CD4-positive, alpha-beta T cell treated with Interleukin-6 for 4 hours (primary cell): Measurements from ENCODE around the gene COL8A2.

Experiments
- DNase-seq: peaks from one replicate; pipeline ENCODE4 v3.0.0-alpha.2; 2020; ENCODE audit warnings: mixed read lengths

COL8A2 gene

DNA sequence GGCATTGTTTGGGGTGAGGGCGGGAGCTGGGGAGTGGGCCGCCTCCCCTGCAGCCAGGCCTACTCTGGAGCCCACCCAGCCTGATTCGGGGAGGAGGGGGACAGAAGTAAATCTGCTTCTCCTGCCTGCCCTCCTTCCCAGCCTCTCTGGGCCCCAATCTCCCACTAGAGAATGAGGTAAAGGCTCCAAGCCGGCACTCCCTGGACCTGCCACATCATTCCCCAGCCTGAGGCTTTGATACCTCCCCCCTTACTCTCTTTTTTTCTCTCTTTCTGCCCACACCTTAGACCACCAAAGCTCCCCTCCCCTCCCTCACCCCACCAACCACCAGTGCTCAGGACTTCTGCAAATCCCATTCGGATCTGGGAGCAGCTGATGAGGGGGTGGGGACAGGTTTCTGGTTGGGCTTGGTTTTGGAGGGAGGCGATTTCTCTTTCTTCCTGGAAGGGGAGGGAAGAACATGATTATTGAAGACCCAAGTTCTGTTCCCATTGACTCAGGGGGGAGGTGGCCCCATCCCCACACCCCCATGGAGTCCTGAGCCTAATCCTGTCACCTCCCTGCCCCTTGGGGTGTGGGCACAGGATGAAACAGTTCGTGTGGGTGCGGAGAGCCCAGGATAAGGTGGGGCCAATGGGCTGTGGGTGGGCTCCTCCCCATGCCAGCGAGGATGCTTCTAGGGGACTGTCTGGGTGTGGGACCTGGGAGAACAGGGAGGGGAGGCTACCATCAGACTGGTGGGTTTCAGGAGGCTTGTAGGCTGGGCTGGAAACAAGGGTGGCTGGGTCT, 32.3 kb upstream of the COL8A2 start:
- no peak for DNase-seq

DNA sequence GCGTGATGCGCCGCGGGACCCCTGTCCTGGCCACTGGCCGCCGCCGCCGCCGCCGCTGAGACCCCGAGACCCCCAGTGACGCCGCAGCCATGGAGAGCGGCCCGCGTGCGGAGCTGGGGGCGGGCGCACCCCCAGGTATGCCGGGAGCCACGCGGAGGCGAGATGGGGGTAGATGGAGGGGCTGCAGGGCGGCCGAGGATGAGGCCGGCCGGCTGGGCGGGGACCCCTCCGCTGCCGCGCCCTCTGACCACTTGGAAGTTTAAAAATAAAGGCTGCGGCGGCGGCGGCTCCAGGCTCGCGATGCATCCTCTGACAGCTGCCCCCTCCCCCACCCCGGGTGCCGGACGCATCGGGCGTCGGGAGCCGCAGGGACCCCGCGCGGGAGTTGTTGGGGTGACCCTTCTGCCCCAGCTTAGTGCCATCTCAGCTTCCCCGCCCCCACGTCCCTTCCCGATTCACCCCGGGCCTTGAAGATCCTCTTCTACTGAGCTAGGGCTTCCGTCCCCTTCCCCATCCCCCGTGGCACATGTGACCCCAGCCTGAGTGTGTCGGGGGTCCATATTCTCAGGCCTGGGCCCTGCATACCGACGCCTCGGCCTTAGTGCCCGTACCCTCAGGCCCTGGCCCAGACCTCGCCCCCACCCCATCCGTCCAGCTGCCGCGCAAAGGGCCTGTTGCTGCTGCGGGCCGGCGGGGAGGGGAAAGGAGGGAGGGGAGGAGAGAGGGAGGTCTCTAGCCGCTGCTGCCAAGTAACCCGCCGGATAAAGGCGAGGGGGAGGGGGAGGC, 31.5 kb upstream of the COL8A2 start:
- peak; percentile 78 for DNase-seq

DNA sequence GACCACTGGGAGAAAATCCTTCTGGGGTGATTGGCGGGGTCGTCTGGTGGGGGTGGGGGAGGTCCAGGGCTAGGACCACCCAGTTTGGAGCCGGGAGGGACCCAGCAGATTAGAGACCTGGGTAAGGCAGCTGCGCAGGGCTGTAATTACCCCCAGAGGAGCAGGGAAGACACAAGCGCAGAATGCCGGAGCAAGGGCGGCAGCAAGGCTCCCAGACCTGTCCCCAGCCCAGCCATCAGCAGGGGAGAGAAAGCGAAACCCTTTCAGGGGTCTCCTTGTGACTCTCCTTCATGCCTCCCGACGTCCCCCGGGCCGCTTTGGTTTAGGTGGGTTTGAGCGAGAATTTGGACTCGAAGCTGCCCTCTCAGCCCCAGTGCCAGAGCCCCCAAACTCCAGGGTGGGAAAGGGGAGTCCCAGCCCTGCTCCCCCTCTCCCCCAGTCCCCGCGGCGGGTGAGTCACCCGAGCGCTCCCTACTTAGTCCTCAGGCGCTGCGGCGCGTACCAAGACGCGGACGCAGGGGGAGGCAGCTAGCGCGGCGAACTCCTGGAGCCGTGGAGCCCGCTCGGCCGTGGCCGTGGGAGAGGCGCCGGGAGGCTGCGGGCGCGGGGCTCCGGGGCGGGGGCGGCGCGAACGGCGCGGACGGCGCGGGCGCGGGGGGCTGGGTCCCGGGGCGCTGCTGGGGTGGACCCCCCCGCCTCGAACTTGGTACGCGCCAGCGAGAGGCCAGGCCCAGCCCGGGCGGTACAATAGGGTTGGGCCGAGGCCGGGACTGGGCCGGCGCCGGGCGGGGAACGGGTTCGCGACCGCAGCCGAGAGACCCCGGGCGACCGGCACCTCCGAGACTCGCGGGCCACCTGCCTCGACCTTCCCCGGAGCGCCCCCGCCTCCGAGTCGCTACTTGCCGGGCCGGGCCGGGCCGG, 30.6 kb upstream of the COL8A2 start, which contains the start of gene MAP7D1:
MAP7D1 (plus strand) TSS at position 753 of the 921 bp plus-strand sequence. CDS start 258 bp downstream, outside the sequence.
- peak; percentile 90 for DNase-seq

DNA sequence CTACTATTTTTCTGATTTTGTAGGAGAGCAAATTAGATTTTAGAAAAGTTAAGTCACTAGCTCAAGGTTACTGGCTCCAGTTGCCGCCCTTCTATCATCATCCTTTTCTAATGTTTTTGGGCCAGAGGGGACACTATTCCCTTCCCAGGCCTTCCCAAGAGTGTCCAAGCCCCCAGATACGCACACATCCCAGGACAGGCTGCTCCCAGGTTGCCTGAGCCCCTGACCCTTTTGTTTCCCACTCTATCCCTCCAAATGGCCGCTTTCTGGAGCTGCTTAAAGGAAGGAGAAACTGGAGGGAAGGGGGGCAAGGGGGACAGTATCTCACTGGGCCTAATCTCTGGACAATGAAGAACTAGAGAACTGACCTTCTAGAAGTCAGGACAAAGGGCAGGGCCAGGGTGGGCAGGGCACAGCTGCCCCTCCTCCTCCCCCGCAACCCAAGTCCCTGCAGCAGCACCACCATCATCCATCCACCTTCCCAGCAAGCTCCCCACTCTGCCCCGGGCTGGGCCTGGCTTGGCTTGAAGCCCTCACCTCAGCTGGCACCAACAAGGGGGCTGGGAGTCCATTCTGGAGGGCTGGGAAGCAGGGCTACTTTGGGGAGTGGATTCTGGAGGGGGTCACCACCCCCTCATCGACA, 29.9 kb upstream of the COL8A2 start:
- peak; percentile 26 for DNase-seq

DNA sequence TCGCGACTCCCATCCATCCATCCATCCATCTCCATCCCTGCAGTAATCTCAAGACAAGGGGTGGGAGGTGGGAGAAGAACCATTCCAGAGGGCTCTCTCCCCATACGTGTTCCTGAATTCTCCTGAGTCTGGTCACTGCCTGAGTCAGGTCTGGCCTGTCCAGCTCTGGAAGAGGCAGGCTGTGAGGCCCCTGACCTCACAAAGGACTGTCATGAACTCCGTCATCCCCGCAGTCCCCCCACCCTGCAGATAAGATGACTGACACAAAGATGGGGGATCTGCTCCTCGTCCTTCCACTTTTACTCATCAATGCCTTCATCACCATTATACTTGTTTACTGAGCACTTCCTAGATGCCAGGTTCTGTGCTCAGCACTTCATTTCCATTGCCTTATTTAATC, 29.3 kb upstream of the COL8A2 start:
- DNase-seq: no peak

DNA sequence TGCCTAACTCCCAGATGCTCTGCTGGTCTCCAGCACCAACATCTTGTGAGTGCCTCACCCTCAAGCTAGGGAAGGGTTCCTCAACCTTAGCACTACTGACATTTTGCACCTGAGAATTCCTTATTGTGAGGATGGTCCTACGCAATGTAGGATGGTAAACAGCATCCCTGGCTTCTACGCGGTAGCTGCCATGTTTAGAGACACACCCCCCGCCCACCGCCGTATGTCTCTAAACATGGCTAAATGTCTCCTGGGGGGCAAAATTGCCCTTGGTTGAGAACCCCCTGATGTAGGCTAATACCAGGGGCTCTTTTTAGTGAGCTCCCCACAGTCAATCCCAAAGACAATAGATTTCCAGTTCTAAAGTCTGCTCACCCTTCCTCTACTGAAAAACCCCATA, 28.5 kb upstream of the COL8A2 start:
- DNase-seq: no peak

DNA sequence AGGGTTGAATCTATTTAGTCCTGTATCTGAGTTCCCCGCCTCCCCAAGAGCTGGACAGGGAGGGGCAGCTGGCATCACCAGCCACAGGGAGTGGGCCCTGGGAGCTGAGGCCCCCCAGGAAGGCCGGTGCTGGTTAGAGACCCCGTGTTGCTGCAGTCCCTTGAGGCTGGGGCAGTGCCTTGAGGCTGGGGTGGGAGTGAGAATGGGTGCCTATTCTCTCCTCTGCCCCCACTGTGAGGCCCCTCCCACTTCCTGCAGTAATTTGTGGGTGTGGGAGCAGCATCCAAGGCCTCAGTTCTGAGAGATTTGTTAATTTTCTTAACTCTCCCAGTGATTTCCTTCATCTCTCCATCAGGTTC, 26.8 kb upstream of the COL8A2 start:
- peak; percentile 77 for DNase-seq

DNA sequence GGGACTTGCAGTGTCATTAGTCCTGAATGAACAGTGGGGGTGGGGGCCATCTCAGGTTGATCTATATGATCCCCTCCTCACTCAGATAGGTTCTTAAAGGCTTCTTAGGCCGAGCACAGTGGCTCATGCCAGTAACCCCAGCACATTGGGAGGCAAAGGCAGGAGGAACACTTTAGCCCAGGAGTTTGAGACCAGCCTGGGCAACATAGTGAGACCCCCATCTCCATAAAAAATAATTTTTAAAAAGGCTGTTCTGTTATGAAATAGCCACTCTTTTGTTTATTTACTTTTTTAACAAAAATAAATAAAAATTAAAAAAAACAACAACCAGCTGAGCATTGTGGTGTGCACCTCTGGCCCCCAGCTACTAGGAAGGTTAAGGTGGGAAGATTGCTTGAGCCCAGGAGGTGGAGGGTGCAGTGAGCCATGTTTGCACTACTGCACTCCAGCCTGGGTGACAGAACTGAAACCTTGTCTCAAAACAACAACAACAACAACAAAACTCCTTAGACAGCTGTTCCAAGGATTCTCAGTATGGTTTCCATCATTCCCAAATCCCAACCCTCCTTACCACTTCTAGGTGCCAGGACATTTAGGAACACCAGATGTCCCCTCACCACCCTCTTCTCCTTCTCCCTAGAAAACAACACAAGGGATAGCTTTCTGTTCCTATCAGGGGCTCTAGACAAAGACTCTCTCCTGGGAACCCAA, 26.3 kb upstream of the COL8A2 start:
- no peak for DNase-seq

DNA sequence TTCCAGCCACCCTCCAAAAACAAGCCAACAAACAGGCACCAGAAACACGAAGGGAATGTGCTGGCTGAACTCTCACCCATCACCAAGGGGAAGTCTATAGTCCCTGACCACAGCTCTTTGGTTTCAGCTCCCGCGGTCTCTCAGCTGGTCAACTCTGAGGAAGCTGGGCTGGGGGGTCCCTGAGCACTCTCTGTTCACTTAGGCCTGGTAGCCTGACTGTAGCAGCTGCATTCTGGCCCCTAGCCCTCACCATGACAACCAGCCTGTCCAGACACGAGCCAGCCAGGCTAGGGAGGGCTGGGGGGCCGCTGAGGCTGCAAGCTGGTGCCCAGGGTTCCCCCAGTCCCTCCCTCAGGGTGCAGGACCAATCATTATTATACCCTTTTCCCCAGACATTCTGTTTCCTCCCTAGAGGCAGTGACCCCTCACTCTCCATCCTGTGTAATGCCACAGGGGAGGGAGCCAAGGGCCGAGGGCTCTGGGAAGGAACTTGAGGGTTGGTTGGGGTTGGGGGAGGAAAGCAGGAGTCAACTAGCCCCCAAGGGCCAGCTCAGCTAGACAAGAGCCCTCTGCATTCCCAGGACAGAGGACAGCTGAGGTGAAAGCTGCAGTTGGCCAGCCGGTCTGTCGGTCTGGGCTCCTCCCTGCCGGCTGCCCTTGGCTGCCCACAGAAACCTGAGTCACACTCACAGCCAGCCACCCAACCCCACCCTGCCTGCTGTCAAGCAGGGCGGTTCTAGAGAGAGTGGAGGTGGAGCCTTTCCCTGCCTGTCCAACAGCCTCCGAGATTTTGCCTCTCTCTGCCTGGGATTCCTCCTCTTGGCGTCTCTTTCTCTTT, 25.5 kb upstream of the COL8A2 start:
- peak; percentile 79 for DNase-seq

DNA sequence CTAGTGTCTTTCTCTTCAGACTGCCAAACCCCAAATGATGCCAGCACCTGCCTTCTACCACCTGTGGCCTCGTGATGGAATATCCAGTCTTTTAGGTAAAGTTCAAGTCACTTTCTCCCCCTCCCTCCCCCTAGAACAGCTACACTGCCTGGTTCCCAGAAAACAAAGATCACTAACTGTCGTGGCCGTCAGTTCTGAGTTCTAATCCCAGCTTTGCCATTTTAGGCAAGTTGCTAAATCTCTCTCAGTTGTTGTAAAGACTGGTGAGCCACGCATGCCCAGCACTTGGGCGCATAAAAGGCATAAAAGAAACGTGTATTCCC, 24.9 kb upstream of the COL8A2 start:
- no peak for DNase-seq

DNA sequence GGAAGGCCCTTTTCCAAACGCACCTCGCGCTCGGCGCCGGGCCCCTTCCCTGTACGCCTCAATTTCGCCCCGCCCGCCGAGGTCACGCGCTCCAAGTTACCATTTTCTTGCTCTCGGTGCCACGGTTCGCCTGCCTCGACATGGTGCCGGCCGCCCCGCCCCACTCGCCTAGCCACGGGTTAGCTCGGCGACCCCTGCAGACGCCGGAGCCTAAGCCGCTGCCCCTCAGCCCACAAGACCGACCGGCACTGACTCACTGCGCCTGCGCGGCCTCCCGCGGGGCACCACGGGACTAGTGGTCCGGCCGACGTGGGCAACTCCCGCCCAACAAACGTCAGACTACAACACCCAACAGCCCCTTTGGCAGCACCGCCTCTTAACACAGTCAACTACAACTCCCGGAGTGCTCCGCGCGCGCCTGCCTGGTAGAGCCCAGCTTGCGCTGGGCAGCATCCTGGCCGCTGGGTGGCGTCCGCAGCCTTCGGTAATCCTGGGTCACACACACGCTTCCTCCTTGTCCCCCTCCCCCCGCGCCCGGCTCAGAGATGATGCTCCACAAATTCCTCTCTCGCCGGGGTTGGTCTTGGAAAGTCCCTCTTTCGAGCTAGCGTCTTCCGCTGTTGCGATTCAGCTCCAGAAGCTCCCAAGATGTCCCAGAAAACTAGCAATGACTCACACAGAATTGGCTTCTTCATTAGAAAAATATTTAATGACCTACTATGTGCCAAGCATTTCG, 24.4 kb upstream of the COL8A2 start, which contains the start of gene TRAPPC3:
TRAPPC3 (minus strand) TSS at position 250 of the 736 bp plus-strand sequence; CDS start at position 142, 108 bp downstream.
- DNase-seq: peak; percentile 100

DNA sequence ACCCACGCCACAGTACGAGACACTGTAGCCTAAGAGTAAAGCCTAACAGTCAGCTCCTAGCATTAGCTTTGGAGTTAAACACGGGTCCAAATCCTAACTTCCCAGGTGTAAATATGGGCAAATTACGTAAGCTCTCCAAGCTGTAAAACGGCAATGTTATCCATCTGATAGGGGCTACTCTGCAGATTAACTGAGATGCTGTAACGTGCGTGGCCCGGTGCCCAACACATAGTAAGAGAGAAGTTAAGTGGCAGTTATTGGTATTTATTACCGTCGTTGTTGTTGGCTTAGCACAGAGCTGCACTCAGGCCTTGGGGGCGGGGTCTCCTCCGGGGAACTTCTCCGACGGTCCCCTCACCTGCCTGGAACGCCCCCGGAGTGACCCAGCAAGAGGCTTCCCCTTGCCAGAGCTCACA, 23.8 kb upstream of the COL8A2 start:
- no peak for DNase-seq

DNA sequence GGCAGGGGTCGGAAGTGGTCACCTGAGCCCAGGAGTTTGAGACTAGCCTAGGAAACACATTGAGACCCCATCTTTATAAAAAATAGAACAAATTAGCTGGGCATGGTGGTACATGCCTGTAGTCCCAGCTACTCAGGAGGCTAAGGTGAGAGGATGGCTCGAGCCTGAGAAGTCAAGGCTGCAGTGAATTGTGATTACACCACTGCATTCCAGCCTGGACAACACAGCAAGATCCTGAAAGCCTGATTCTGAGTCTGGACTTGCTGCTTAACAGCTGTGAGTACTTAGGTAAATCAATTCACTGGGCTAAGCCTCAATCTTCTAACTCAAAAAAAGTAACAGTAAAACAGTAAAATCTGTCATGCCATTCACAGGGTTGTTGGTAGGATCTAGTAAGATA, 19.4 kb upstream of the COL8A2 start:
- no peak for DNase-seq

DNA sequence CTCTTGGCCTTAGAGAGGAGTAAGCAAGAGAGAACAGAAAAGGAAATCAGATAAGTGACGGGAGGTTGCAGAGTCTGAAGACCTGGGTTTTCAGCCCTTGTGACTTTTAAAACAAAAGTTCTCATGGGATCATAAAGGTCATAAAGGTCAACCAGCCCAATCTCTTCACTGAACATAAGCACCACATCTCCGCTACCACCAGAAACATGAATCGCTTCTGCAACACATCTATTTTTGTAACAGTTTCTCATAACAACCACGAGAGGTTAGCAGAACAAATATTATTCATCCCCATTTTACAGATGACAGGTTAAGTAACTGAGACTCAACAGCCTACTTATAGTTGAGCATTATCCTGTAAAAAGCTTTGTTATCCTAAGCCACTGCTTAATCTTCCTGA, 18.4 kb upstream of the COL8A2 start:
- no peak for DNase-seq

DNA sequence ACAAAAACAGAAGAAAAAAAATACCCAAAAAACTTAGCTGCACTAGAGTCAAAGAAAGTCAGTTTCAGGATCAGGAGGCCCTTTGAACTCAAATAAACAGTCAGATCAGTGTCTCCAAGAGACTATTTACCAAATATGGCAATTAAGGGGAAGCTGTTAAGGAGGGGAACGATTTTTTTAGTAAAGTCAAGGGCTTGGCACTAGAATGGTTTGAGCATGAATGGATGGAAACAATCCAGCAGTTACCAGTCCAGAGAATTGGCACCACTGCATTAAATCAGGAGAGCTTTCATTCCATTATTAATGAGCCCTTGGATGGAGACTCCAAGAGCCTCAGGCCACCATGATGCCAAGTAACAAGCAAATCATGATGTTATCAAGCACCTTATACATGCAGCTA, 17.1 kb upstream of the COL8A2 start:
- DNase-seq: no peak

DNA sequence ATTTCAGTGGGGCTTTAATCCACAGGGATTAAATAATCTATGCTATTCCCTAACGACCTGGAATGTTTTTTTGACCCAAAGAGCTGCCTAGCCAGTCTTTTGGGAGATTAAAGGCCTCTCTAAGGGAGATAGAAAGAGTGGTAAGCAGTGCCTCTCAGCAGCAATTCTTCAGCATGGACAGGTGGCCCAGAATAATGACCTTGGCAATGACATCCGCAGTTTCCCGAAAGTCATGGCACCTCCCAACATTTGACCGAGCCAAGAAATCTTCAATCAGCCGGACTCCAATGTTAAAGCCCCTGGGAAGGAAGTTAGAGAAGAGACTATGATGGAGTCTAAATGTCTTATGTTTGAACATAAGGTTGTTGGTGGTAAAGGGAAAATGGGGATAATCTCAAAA, 14.5 kb upstream of the COL8A2 start:
- no peak for DNase-seq

DNA sequence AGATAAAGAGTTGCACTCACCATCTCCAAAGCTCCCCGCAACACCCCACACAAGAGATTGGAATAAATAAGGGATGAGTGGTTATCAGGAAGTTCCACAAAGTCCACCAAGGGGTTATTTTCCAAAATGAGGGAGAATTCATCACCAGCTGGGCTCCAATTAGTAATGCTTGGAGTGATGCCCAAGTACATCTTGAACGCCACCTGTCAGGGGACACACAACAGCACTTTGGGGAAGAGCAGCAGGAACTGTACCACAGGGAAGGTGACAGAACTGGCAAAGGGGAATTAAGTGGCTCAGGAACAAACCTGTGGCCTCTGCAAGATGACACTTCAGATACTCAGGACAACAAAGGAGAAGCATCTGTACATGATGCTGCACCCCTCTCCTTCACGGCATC, 12.8 kb upstream of the COL8A2 start:
- DNase-seq: no peak

DNA sequence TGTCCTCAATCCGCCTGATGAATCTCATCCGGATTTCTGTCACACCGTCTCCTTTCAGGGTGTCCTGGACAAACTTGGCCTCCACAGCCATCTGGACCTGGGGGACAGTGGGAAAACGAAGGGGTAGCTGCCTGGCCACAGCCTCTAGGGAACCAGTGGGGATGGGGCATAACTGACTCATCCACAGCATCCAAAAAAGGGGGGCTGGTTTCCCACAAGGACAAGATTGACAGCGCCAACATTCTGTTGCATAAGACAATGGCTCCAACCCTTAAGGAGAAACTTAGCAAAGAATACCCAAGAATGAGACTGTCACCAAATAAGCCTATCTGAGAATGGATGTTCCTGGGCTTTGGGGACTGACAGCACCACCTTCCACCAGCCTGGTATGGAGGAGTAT, 12.2 kb upstream of the COL8A2 start:
- DNase-seq: no peak

DNA sequence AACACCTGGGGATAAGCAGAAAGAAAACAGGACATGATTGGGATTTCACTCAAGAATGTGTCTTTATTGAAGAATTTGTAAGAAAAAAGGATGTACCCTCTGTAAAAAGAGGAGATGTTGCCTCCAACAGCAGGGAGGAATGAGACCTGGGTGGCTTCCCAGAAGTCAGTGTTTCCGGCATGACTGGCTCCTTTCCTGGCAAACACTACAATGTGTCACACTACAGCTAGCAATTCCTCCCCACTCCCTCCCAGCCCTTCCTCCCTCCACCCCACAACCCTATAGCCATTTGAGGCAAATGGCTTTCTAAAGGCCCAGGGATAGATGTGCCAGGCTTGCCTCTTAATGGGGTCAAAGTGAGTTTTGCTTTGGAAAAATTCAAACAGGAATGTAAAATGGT, 11.5 kb upstream of the COL8A2 start:
- DNase-seq: no peak

DNA sequence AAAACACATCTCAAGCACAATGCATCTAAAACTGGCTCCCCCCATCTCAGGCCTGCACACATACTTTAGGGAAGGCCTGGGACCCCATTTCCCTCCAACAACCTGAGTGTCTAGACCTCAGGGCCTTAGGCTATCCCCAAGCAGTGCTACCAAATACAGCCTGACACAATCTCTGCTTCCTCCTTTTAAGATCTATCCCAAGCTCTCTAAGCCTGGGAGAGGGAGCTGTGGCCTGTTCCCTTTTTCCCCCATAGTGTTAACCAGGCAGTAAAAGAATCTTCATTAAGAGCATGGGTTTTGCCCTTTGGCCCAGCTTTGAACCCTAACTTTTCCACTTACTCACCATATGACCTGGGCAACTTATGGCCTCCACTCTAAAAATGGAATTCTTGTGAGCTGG, 10.8 kb upstream of the COL8A2 start:
- DNase-seq: no peak

DNA sequence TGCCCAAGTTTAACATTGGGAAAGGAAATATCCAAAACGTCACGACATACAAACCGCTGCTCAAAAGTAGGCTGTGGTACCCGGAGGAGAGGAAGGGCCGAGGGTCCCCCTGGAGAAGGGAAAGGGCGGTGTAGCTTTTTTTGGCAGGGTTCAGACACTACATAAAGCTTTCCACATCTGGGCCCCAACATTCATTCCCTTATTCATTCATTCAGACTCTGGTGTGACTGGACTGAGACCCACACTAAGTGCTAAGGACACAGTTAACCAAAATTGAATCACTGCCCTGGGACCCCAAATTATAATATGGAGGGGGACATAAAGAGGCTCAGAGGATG, 10.3 kb upstream of the COL8A2 start:
- no peak for DNase-seq
